Occipital lobe (tissue), 2 donors: Measurements from ENCODE around the gene KLHDC10. TPM values are rescaled to one million over a fixed set of nuclear protein-coding genes. Genes with fewer than 3 reads are reported as not detected.
A peak's percentile ranks its signal among the peaks of the same experiment; 100 is the strongest.
"Not testable (repeated sequence)": the region's sequence is repeated elsewhere in the genome, so short reads cannot be mapped to it uniquely, and the experiment has no call there.

ENCODE experiments used
- DNase-seq: peaks from one replicate; lab custom pipeline; 2025; lab: John Stamatoyannopoulos, UW
- total RNA-seq: library from RNA; depleted of rRNA; stranded (reverse); fragments of >200 nt; gene quantifications from one replicate; pipeline ENCODE4 v1.2.3, GENCODE V29; 2014

The KLHDC10 gene
- total RNA-seq: 102 TPM

DNA sequence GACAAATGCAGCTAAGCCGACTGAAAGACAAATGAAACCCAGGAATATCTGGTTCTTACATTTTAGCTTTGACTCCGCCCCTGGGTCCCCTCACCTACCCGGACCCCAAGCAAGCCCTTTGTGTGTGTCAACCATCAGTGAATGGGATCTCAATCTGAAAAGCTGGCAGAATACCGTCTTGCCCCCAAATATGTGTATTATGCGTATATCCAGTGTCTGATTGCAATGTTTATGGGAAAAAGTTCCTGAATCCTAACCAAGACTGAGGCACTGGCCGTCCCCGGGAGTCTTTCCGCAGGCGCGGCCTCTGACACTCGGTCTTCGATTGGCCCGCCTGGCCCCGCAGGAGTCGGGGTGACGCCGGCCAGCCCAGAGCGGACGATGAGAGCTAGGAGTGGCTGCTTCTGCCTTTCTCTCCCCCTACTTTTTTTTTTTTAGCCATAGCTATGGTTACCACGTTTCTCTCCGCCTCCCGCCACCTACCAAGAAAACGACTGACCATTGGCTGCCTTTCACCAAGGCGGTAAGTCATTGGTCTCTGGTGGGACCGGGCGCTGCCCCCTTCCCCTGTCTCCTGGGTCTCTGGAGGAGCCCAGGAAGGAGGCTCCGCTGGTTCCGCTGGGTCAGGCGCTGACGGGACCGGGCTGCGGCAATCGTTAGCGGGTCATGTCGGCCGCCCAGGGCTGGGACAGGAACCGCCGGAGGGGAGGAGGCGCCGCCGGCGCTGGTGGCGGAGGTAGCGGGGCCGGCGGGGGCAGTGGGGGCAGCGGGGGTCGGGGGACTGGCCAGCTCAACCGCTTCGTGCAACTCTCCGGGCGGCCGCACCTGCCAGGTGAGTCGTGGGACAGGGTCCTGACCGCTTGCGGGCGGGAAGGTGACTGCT lies at the start of gene KLHDC10:
Gene KLHDC10 (plus strand): TSS at position 557 of the 883 bp plus-strand sequence. CDS start 110 bp downstream, at position 667.
- DNase-seq: peak; percentile 97

- DNase-seq: peak; percentile 21
Observed at GRCh38 chr7:130021105-130021834, 49.1 kb upstream of the KLHDC10 start.

DNA sequence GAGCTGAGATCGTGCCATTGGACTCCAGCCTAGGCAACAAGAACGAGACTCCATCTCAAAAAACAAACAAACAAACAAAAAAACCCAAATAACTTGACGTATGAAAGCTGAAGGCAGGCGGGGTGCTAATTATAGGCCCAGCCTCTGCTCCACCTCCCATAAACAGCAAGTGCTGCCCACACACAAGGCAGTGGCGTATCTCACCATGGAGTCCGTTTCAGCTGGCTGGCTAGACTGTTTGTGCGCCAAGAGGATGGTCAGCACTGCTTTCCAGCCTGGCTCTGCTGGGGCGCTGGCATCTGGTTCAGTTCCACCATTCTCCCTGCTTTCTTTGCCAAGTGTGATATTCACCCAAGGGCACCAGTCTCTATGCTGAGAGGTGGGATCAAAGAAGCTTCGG lies 48.2 kb upstream of the KLHDC10 start:
- DNase-seq: no peak

GRCh38 chr7:130022623-130023175 lies 47.6 kb upstream of the KLHDC10 start:
- DNase-seq: no peak

- DNase-seq: no peak
Observed at GRCh38 chr7:130024390-130024789, 45.9 kb upstream of the KLHDC10 start.

GRCh38 chr7:130032698-130033097 lies 37.6 kb upstream of the KLHDC10 start:
- DNase-seq: no peak

- DNase-seq: no peak
Observed at GRCh38 chr7:130037703-130038102, 32.6 kb upstream of the KLHDC10 start.

DNA sequence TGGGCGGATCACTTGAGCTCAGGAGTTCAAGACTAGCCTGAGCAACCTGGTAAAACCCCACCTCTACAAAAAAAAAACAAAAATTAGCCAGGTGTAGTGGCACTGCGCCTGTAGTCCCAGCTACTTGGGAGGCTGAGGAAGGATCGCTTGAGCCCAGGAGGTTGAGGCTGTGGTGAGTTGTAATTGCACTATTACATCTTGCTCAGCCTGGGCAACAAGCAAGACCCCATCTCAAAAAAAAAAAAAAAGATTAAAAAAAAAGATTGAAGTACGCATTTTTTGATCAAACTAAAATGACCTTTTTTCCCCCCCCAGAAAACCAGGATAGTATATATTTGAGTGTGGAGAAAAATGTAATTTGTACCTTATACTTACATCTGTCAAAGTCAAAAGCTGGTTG lies 29.8 kb upstream of the KLHDC10 start:
- no peak for DNase-seq

GRCh38 chr7:130047831-130048230 lies 22.5 kb upstream of the KLHDC10 start:
- no peak for DNase-seq

DNA sequence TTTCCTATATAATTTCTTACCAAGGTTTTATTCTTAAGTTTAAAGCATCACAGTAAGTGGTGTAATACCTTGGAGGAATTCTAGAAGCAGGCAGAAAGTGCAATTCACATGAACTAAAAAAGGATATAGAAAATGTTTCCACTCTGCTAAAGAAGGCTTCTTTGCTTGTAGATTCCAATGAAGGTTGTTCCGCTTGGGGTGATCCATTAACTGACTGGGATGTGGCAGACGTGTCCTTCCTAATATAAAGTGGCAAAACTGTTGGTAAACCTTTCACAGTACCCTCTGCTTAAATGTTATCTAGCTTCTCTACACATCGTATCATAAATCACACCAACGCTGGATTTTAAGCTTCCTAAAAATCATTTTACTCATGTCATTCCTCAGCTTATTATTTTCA lies 21.4 kb upstream of the KLHDC10 start:
- DNase-seq: no peak

DNA sequence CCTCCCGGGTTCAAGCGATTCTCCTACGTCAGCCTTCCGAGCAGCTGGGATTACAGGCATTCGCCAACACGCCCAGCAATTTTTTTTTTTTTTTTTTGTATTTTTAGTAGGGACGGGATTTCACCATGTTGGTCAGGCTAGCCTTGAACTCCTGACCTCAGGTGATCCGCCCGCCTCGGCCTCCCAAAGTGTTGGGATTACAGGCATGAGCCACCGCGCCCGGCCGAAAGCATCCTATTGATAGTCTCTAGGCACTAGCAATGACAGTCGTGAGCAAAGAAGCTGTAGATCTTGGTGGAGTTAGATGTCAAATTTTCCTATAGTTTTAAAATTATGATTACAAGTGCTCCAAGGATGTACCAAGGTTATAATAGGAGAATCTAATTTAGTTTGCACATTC lies 18.1 kb upstream of the KLHDC10 start:
- not testable (repeated sequence) for DNase-seq

DNA sequence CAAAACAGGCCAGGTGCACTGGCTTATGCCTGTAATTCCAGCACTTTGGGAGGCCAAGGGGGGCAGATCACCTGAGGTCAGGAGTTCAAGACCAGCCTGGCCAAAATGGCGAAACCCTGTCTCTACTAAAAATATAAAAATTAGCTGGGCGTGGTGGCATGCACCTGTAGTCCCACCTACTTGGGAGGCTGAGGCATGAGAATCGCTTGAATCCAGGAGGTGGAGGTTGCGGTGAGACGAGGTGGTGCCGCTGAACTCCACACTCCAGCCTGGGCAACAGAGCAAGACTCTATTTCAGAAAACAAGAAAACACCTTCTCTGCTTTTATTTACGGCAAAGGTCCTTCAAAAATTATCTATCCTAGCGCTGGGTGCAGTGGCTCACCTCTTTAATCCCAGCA lies 15.1 kb upstream of the KLHDC10 start:
- DNase-seq: not testable (repeated sequence)

DNA sequence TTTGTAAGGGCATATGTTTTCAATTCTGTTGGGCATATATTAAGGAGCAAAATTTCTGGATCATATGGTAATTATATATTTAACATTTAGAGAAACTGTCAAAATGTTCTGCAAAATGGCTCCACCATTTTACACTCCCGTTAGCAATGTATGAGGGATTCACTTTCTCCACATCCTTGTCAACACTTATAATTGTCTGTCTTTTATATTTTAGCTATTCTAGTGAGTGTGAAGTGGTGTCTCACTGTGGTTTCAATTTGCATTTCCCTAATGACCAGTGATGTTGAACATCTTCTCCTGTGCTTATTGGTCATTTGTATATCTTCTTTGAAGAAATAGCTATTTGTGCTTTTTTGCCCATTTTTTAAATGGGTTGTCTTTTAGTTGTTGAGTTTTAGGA lies 8.1 kb upstream of the KLHDC10 start:
- DNase-seq: no peak

GRCh38 chr7:130063036-130063435 lies 7.3 kb upstream of the KLHDC10 start:
- DNase-seq: no peak

GRCh38 chr7:130064580-130064926 lies 5.8 kb upstream of the KLHDC10 start:
- DNase-seq: not testable (repeated sequence)

- no peak for DNase-seq
Observed at GRCh38 chr7:130065500-130066152, 4.7 kb upstream of the KLHDC10 start.

GRCh38 chr7:130069179-130069977 lies 956 bp upstream of the KLHDC10 start:
- DNase-seq: no peak

- DNase-seq: no peak
Observed at GRCh38 chr7:130070861-130071622, 708 bp downstream of the KLHDC10 start.

- DNase-seq: peak; percentile 44
Observed at GRCh38 chr7:130071701-130072622, 1.6 kb downstream of the KLHDC10 start.
